H9 (cell line): ENCODE results near the gene TMEM190. TPM values are rescaled to one million over a fixed set of nuclear protein-coding genes. Genes with fewer than 3 reads are reported as not detected.

Experiments used
- DNase-seq: peaks from one replicate; pipeline ENCODE4 v3.0.0-alpha.2; 2017
- H2AFZ ChIP-seq: one replicate; pipeline ENCODE4 v1.6.1; 2013; ENCODE audit warnings: mild to moderate bottlenecking, low read length, control low read depth, moderate library complexity
- H2AK5ac ChIP-seq: 2 replicates; pipeline ENCODE4 v1.6.1; 2013; ENCODE audit warnings: low read length, control low read depth, mixed read lengths; ENCODE audit not compliant: insufficient read length
- H2BK120ac ChIP-seq: one replicate; pipeline ENCODE4 v1.6.1; 2013; ENCODE audit warnings: low read depth, mild to moderate bottlenecking, low read length, control low read depth, inconsistent platforms; ENCODE audit not compliant: poor library complexity, severe bottlenecking
- H2BK12ac ChIP-seq: 2 replicates; pipeline ENCODE4 v1.6.1; 2013; ENCODE audit warnings: low read length, control low read depth, mixed read lengths, low read depth; ENCODE audit not compliant: insufficient read length
- H2BK15ac ChIP-seq: 2 replicates; pipeline ENCODE4 v1.6.1; 2013; ENCODE audit warnings: low read depth, low read length, control low read depth
- H2BK20ac ChIP-seq: one replicate; pipeline ENCODE4 v1.6.1; 2013; ENCODE audit warnings: low read depth, mild to moderate bottlenecking, low read length, control low read depth, inconsistent platforms; ENCODE audit not compliant: poor library complexity, severe bottlenecking
- H2BK5ac ChIP-seq: 2 replicates; pipeline ENCODE4 v1.6.1; 2013; ENCODE audit warnings: low read length, control low read depth, mixed read lengths; ENCODE audit not compliant: insufficient read length
- H3K14ac ChIP-seq: 2 replicates; pipeline ENCODE4 v1.6.1; 2013; ENCODE audit warnings: low read length, control low read depth; ENCODE audit not compliant: insufficient read depth
- H3K18ac ChIP-seq: 2 replicates; pipeline ENCODE4 v1.6.1; 2013; ENCODE audit warnings: low read depth, mild to moderate bottlenecking, mixed read lengths, low read length, control low read depth; ENCODE audit not compliant: insufficient read length
- H3K23ac ChIP-seq: 2 replicates; pipeline ENCODE4 v1.6.1; 2013; ENCODE audit warnings: low read length, control low read depth, mixed read lengths, low read depth; ENCODE audit not compliant: insufficient read length
- H3K23me2 ChIP-seq: 2 replicates; pipeline ENCODE4 v1.6.1; 2013; ENCODE audit warnings: low read depth, mild to moderate bottlenecking, mixed read lengths, low read length, control low read depth; ENCODE audit not compliant: insufficient read length, poor library complexity, severe bottlenecking
- H3K27ac ChIP-seq: 2 replicates; pipeline ENCODE4 v1.5.1; 2013; ENCODE audit warnings: low read length, control low read depth, mixed read lengths, low read depth; ENCODE audit not compliant: insufficient read length
- H3K27me3 ChIP-seq: 2 replicates; pipeline ENCODE4 v1.6.1; 2013; ENCODE audit warnings: low read length, control low read depth, inconsistent platforms; ENCODE audit not compliant: insufficient read depth
- H3K4ac ChIP-seq: 2 replicates; pipeline ENCODE4 v1.6.1; 2013; ENCODE audit warnings: low read depth, mild to moderate bottlenecking, control low read depth, inconsistent platforms, low read length, moderate library complexity
- H3K4me1 ChIP-seq: 2 replicates; pipeline ENCODE4 v1.6.1; 2013; ENCODE audit warnings: low read length, control low read depth, inconsistent platforms; ENCODE audit not compliant: insufficient read depth
- H3K4me2 ChIP-seq: 2 replicates; pipeline ENCODE4 v1.6.1; 2013; ENCODE audit warnings: low read length, control low read depth, mixed read lengths; ENCODE audit not compliant: insufficient read length, insufficient read depth
- H3K56ac ChIP-seq: 2 replicates; pipeline ENCODE4 v1.6.1; 2013; ENCODE audit warnings: low read depth, mild to moderate bottlenecking, mixed read lengths, low read length, control low read depth; ENCODE audit not compliant: insufficient read length
- H3K79me1 ChIP-seq: 2 replicates; pipeline ENCODE4 v1.6.1; 2013; ENCODE audit warnings: low read depth, mild to moderate bottlenecking, moderate library complexity, low read length, control low read depth, inconsistent platforms; ENCODE audit not compliant: insufficient read depth, poor library complexity, severe bottlenecking
- H3K79me2 ChIP-seq: 2 replicates; pipeline ENCODE4 v1.6.1; 2013; ENCODE audit warnings: low read length, control low read depth, inconsistent platforms; ENCODE audit not compliant: insufficient read depth
- H3K9ac ChIP-seq: 2 replicates; pipeline ENCODE4 v1.6.1; 2013; ENCODE audit warnings: low read length, control low read depth, mixed read lengths; ENCODE audit not compliant: insufficient read length; ENCODE audit errors: extremely low read depth
- H3K9me3 ChIP-seq: one replicate; pipeline ENCODE4 v1.6.1; 2013; ENCODE audit warnings: low read depth, low read length, inconsistent platforms; ENCODE audit not compliant: control insufficient read depth
- H3T11ph ChIP-seq: one replicate; pipeline ENCODE4 v1.6.1; 2013; ENCODE audit warnings: mild to moderate bottlenecking, low read length, control low read depth, inconsistent platforms
- H4K20me1 ChIP-seq: one replicate; pipeline ENCODE4 v1.6.1; 2013; ENCODE audit not compliant: control insufficient read depth, insufficient read length, insufficient read depth
- H4K5ac ChIP-seq: 2 replicates; pipeline ENCODE4 v1.6.1; 2013; ENCODE audit warnings: low read depth, mild to moderate bottlenecking, mixed read lengths, low read length, control low read depth; ENCODE audit not compliant: insufficient read length
- H4K8ac ChIP-seq: replicated peaks from 2 replicates; pipeline ENCODE4 v1.6.1; 2013; ENCODE audit warnings: low read length, control low read depth, mixed read lengths, low read depth; ENCODE audit not compliant: insufficient read length
- H4K91ac ChIP-seq: 2 replicates; pipeline ENCODE4 v1.6.1; 2013; ENCODE audit warnings: low read depth, mild to moderate bottlenecking, moderate library complexity, mixed read lengths, low read length, control low read depth; ENCODE audit not compliant: insufficient read length
- H3K27ac Mint-ChIP-seq, 3 experiments: 2 replicates in 2 of 3; 3 replicates in 1 of 3; pipeline ENCODE4 v1.8.0; 2020 to 2021; ENCODE audit warnings: mixed read lengths in 3 of 3, mild to moderate bottlenecking in 1 of 3, moderate library complexity in 1 of 3
- H3K27me3 Mint-ChIP-seq: 2 replicates; pipeline ENCODE4 v1.8.0; 2021; ENCODE audit warnings: low read depth, mild to moderate bottlenecking, moderate library complexity, mixed read lengths
- H3K36me3 Mint-ChIP-seq, 3 experiments: 2 replicates in 2 of 3; 3 replicates in 1 of 3; pipeline ENCODE4 v1.8.0; 2020 to 2021; ENCODE audit warnings: low read depth in 3 of 3, mixed read lengths in 3 of 3; ENCODE audit not compliant: insufficient read depth in 1 of 3
- H3K4me1 Mint-ChIP-seq, 2 experiments: 2 replicates each; pipeline ENCODE4 v1.8.0; 2020; ENCODE audit warnings: mixed read lengths in 2 of 2
- H3K4me3 Mint-ChIP-seq, 2 experiments: 2 replicates in 1 of 2; 3 replicates in 1 of 2; pipeline ENCODE4 v1.8.0; 2020 to 2021; ENCODE audit warnings: mild to moderate bottlenecking in 2 of 2, mixed read lengths in 2 of 2, moderate library complexity in 1 of 2
- H3K9me3 Mint-ChIP-seq, 2 experiments: 2 replicates in 1 of 2; 3 replicates in 1 of 2; pipeline ENCODE4 v1.8.0; 2020; ENCODE audit warnings: mild to moderate bottlenecking in 2 of 2, mixed read lengths in 2 of 2, moderate library complexity in 1 of 2
- WGBS: extraction: QIAGEN DNeasy Blood & Tissue Kit; methylation state at CpG from one replicate; pipeline ENCODE4 v1.1.7; 2013; ENCODE audit warnings: missing lambda C conversion rate, low lambda C conversion rate, mixed read lengths; ENCODE audit not compliant: insufficient read length; ENCODE audit errors: extremely low coverage; 5-methylcytosine and 5-hydroxymethylcytosine counted together
- total RNA-seq: library from RNA; stranded (reverse); gene quantifications from 2 replicates; pipeline ENCODE4 v1.2.1, GENCODE V29; 2021
- TF ChIP-seq, protein P1 (sequence below): fragments of 200-600 bp; sonication (generic); conservative IDR thresholded peaks from 3 replicates; pipeline ENCODE4 v1.8.0; 2021; ENCODE audit warnings: antibody characterized with exemption, mild to moderate bottlenecking

TMEM190 gene
- total RNA-seq, 1 experiment from 2014 or later, result 1.5 TPM

DNA sequence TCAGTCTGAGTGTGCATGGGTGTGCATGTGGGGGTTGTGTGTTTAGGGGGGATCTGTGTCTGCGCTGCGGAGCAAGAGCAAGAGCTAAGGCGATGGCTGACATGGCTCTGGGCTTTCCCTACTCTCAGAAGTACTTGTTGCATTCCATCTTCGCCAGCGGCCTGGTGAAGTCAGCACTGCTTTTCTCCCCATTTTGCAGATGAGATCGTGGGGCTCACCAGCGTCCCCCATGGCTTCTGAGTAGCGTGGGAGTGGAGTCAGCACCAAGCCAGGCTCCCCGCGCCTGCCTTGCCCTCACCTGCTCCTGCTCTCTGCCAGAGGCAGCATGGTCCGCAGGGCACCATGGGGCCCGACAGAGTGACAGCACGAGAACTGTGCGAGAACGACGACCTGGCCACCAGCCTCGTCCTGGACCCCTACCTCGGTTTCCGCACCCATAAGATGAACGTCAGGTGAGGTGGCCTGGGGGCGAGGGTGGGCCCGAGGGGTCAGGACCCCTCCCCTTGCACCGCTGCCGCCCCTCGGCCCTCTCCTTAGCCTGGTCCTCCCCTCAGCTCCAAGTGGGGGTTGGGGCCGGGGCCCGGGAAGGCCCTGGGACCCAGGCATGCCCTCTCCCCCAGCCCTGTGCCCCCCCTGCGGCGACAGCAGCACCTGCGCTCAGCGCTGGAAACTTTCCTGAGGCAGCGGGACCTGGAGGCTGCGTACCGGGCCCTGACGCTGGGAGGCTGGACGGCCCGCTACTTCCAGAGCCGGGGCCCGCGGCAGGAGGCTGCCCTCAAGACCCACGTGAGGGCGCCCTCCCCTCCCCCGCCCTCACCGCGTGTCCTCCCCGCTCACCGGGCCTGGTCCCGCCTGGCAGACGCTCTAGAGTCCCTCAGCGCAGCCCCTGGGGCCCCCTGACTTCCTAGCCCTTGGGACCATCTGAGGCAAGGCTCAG, 34.8 kb upstream of the TMEM190 start:
- Histone ChIP-seq H2BK12ac (no peak overlapping the region), H3K9me3 (no peaks in the 10 kb centered on the region), H3K79me1 (no peaks in the 10 kb centered on the region), H4K5ac (no peak overlapping the region), H3K27ac (no peak overlapping the region), H3K27me3 (no peaks in the 10 kb centered on the region; the same call in 1 of the 2 replicates), H4K20me1 (no peaks in the 10 kb centered on the region), H3K9ac (no peak overlapping the region), H3K4me2 (peak overlapping the region; percentile 74), H2AFZ (no peak overlapping the region), H3K23ac (no peak overlapping the region), H3K14ac (no peak overlapping the region), H4K8ac (no peak overlapping the region), H3K56ac (no peak overlapping the region), H3T11ph (no peak overlapping the region), H2AK5ac (no peak overlapping the region), H3K79me2 (no peaks in the 10 kb centered on the region), H3K4ac (no peak overlapping the region), H2BK120ac (no peak overlapping the region), H4K91ac (no peak overlapping the region), H3K18ac (no peak overlapping the region), H2BK20ac (no peak overlapping the region), H3K4me1 (no peaks in the 10 kb centered on the region; the same call in 1 of the 2 replicates), H2BK5ac (no peak overlapping the region), H3K23me2 (peaks cover 17% of the 10 kb centered on the region), H2BK15ac (no peak overlapping the region)
- DNase-seq, result peak; percentile 32
- peak overlapping the region; percentile 54 to 72 for H3K4me3 Mint-ChIP-seq
- TF ChIP-seq, protein P1, sequence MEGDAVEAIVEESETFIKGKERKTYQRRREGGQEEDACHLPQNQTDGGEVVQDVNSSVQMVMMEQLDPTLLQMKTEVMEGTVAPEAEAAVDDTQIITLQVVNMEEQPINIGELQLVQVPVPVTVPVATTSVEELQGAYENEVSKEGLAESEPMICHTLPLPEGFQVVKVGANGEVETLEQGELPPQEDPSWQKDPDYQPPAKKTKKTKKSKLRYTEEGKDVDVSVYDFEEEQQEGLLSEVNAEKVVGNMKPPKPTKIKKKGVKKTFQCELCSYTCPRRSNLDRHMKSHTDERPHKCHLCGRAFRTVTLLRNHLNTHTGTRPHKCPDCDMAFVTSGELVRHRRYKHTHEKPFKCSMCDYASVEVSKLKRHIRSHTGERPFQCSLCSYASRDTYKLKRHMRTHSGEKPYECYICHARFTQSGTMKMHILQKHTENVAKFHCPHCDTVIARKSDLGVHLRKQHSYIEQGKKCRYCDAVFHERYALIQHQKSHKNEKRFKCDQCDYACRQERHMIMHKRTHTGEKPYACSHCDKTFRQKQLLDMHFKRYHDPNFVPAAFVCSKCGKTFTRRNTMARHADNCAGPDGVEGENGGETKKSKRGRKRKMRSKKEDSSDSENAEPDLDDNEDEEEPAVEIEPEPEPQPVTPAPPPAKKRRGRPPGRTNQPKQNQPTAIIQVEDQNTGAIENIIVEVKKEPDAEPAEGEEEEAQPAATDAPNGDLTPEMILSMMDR, result no peak
- no CpG with 5 or more reads among the region's 50 CpGs for WGBS
- no peaks in the 10 kb centered on the region; a peak in 1 of 5 replicates for H3K9me3 Mint-ChIP-seq
- H3K4me1 Mint-ChIP-seq, result peaks cover 21 to 41% of the 10 kb centered on the region in 2 experiments
- peaks cover 27 to 47% (median 43%) of the 10 kb centered on the region in 3 experiments; a peak in 6 of 7 replicates for H3K36me3 Mint-ChIP-seq
- H3K27ac Mint-ChIP-seq, result peak overlapping the region in 2 of 3 experiments; percentile 62 to 85; a peak in 4 of 7 replicates
- H3K27me3 Mint-ChIP-seq, result peaks cover 10% of the 10 kb centered on the region
